Measurements from ENCODE around the gene ANKIB1. TPM values are rescaled to one million over a fixed set of nuclear protein-coding genes. Genes with fewer than 3 reads are reported as not detected.

ANKIB1 gene
- total RNA-seq, 1 experiment from 2014 or later: 42.1 TPM

GRCh38 chr7:92303761-92304160, 58.0 kb downstream of the ANKIB1 start:
- Histone ChIP-seq H3K27ac (ENCODE audit: low read depth, low read length, poor library complexity, severe bottlenecking) (no peak overlapping the region), H3K36me3 (ENCODE audit: insufficient read depth, low read length, poor library complexity, severe bottlenecking) (peaks cover 5% of the 10 kb centered on the region), H3K4me3 (ENCODE audit: low read depth, low read length, poor library complexity, severe bottlenecking) (no peak overlapping the region), H3K9me3 (ENCODE audit: low read depth, low read length, poor library complexity, severe bottlenecking) (no peaks in the 10 kb centered on the region), H3K27me3 (replicated peaks; ENCODE audit: insufficient read depth, low read depth, low read length, poor library complexity) (no peaks in the 10 kb centered on the region), H3K4me1 (ENCODE audit: insufficient read depth, low read length, poor library complexity, severe bottlenecking) (no peaks in the 10 kb centered on the region)
- intact Hi-C loops (cut with micrococcal nuclease; ENCODE audit: unreplicated experiment): no loop called here
- POLR2A ChIA-PET (ENCODE audit: low non-redundant PET): no interaction called here
- no peak for DNase-seq (ENCODE audit: low spot score)
- CTCF ChIA-PET: no interaction called here
- BruUV-seq (replicated peaks): no TSS peak
- TF ChIP-seq EZH2 (IDR thresholded peaks at IDR 0.05; ENCODE audit: borderline replicate concordance, low read depth, low read length, poor library complexity, severe bottlenecking): no peak
- TF ChIP-seq CTCF (conservative IDR thresholded peaks at IDR 0.05; ENCODE audit: low read depth, low read length): no peak

DNA sequence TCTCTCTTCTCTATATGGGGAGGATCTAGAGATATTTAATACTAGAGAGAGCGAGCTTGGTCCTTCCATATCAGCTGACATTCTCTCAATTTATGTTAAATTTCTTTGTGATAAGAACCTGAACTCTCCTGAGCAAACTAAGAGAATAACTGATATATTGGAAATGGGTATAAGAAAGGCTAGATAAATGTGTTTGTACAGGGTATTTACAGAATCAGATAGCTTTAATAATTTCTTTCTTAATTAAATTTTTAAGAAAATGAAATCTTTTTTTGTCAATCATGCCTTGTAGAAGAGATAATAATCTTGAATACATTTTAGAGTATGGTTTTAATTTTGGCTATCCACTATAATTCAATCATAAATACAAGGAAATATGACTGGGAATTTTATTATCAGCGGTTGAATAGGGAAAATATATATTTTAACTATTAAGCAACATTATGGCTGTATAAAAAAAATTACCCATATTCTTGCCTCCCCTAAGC, 58.7 kb downstream of the ANKIB1 start:
- POLR2A ChIA-PET (ENCODE audit: low non-redundant PET): no interaction called here
- no peaks in the 10 kb centered on the region for H3K9me3 ChIP-seq (ENCODE audit: low read depth, low read length, poor library complexity, severe bottlenecking)
- CTCF ChIA-PET: no interaction called here
- BruUV-seq (replicated peaks): no TSS peak
- TF ChIP-seq CTCF (conservative IDR thresholded peaks at IDR 0.05; ENCODE audit: low read depth, low read length): no peak
- no peak for TF ChIP-seq EZH2 (IDR thresholded peaks at IDR 0.05; ENCODE audit: borderline replicate concordance, low read depth, low read length, poor library complexity, severe bottlenecking)
- H3K36me3 ChIP-seq (ENCODE audit: insufficient read depth, low read length, poor library complexity, severe bottlenecking): peaks cover 5% of the 10 kb centered on the region
- no peak for DNase-seq (ENCODE audit: low spot score)
- H3K4me3 ChIP-seq (ENCODE audit: low read depth, low read length, poor library complexity, severe bottlenecking): no peak overlapping the region
- H3K27ac ChIP-seq (ENCODE audit: low read depth, low read length, poor library complexity, severe bottlenecking): no peak overlapping the region
- H3K4me1 ChIP-seq (ENCODE audit: insufficient read depth, low read length, poor library complexity, severe bottlenecking): no peaks in the 10 kb centered on the region
- intact Hi-C loops (cut with micrococcal nuclease; ENCODE audit: unreplicated experiment): no loop called here
- H3K27me3 ChIP-seq (replicated peaks; ENCODE audit: insufficient read depth, low read depth, low read length, poor library complexity): no peaks in the 10 kb centered on the region

DNA sequence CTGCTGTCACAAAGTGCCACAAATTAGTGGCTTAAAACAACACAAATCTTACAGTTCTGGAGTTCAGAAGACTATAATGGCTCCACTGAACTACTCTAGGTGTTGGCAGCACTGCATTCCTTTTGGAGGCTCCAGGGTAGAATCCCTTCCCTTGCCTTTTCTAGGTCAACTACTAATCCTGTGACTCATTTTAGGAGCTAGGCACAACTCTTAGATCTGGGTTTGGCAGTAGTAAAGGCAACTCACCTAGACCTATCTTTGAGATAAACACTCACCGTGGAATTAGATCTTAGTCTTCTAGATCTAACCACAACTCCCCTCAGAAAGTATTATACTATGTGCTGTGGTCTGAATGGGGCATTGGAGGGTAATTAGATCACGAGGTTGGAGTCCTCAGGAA, 60.4 kb downstream of the ANKIB1 start:
- peaks cover 2% of the 10 kb centered on the region for H3K36me3 ChIP-seq (ENCODE audit: insufficient read depth, low read length, poor library complexity, severe bottlenecking)
- no TSS peak for BruUV-seq (replicated peaks)

More for the DNA sequence above, 60.4 kb downstream of the ANKIB1 start:
- H3K4me3 ChIP-seq (ENCODE audit: low read depth, low read length, poor library complexity, severe bottlenecking): no peak overlapping the region
- TF ChIP-seq EZH2 (IDR thresholded peaks at IDR 0.05; ENCODE audit: borderline replicate concordance, low read depth, low read length, poor library complexity, severe bottlenecking) (no peak), CTCF (conservative IDR thresholded peaks at IDR 0.05; ENCODE audit: low read depth, low read length) (no peak)
- intact Hi-C loops (cut with micrococcal nuclease; ENCODE audit: unreplicated experiment): no loop called here
- ChIA-PET POLR2A (ENCODE audit: low non-redundant PET) (no interaction called here), CTCF (no interaction called here)
- H3K4me1 ChIP-seq (ENCODE audit: insufficient read depth, low read length, poor library complexity, severe bottlenecking): no peaks in the 10 kb centered on the region
- no peak overlapping the region for H3K27ac ChIP-seq (ENCODE audit: low read depth, low read length, poor library complexity, severe bottlenecking)
- no peaks in the 10 kb centered on the region for H3K9me3 ChIP-seq (ENCODE audit: low read depth, low read length, poor library complexity, severe bottlenecking)
- DNase-seq (ENCODE audit: low spot score): no peak
- H3K27me3 ChIP-seq (replicated peaks; ENCODE audit: insufficient read depth, low read depth, low read length, poor library complexity): no peaks in the 10 kb centered on the region

Data from A673 (cell line).